Right ventricle myocardium superior (tissue), 1 donor: Measurements from ENCODE around the gene CASP7. TPM values are rescaled to one million over a fixed set of nuclear protein-coding genes. Genes with fewer than 3 reads are reported as not detected.
"Not testable (repeated sequence)": the region's sequence is repeated elsewhere in the genome, so short reads cannot be mapped to it uniquely, and the experiment has no call there.

Experiments
- ATAC-seq: fragments of 200-7000 bp; cut with Tn5 transposase; one replicate; pipeline ENCODE4 v1.9.1; 2020; ENCODE audit warnings: mild to moderate bottlenecking; ENCODE audit not compliant: poor library complexity
- DNase-seq: peaks from one replicate; pipeline ENCODE4 v3.0.0-alpha.2; 2020
- intact Hi-C: fragments of 100-400 bp; cut with DNase I; formaldehyde crosslinking; loops from one replicate; pipeline ENCODE4 v1.11.2; 2022
- total RNA-seq: library from RNA; stranded (reverse); fragmentation: NEBNext Ultra II Directional; extraction: Animal tissue kit (Norgen Biotek cat#: 25700); gene quantifications from one replicate; pipeline ENCODE4 v1.2.1, GENCODE V29; 2021
- donor health status: DM: no; HTN: yes; CAD: no; lungs with severe emphysema.

CASP7 gene
- total RNA-seq, 1 donor from 2014 or later, result 12.9 TPM

- intact Hi-C loops, result no loop called here
- DNase-seq, result no peak
Measured at GRCh38 chr10:113740850-113741249, 61.1 kb downstream of the CASP7 start.

GRCh38 chr10:113742466-113742865 is 62.8 kb downstream of the CASP7 start:
- intact Hi-C loops, result no loop called here
- no peak for ATAC-seq
- no peak for DNase-seq

More at GRCh38 chr10:113740850-113741249, 61.1 kb downstream of the CASP7 start:
- no peak for ATAC-seq

GRCh38 chr10:113743594-113743993 is 63.9 kb downstream of the CASP7 start:
- ATAC-seq (no peak), DNase-seq (no peak)
- intact Hi-C loops, result no loop called here

GRCh38 chr10:113745374-113745773 is 65.7 kb downstream of the CASP7 start:
- DNase-seq (no peak), ATAC-seq (no peak)
- intact Hi-C loops, result no loop called here

- ATAC-seq (peak; percentile 20), DNase-seq (no peak)
- intact Hi-C loops, result no loop called here
Measured at GRCh38 chr10:113746217-113746957, 66.7 kb downstream of the CASP7 start.

- DNase-seq (no peak), ATAC-seq (no peak)
- intact Hi-C loops, result no loop called here
Measured at GRCh38 chr10:113751181-113751732, 71.5 kb downstream of the CASP7 start, which contains the start of gene PLEKHS1. Gene PLEKHS1, plus strand, starts transcription at chr10:113751682. Its CDS starts 3,596 bp downstream, at chr10:113755278.

GRCh38 chr10:113752553-113752952 is 72.8 kb downstream of the CASP7 start:
- ATAC-seq (no peak), DNase-seq (no peak)
- intact Hi-C loops, result no loop called here

- no peak for ATAC-seq
- intact Hi-C loops, result no loop called here
- no peak for DNase-seq
Measured at GRCh38 chr10:113753020-113753692, 73.4 kb downstream of the CASP7 start.

GRCh38 chr10:113754125-113754524 is 74.4 kb downstream of the CASP7 start:
- no peak for DNase-seq
- no peak for ATAC-seq
- intact Hi-C loops, result no loop called here

GRCh38 chr10:113754768-113755167 is 75.1 kb downstream of the CASP7 start:
- intact Hi-C loops, result no loop called here
- no peak for DNase-seq
- no peak for ATAC-seq

- ATAC-seq, result no peak
- intact Hi-C loops, result no loop called here
- DNase-seq, result no peak
Measured at GRCh38 chr10:113756940-113757543, 77.3 kb downstream of the CASP7 start.

GRCh38 chr10:113762083-113762482 is 82.4 kb downstream of the CASP7 start:
- ATAC-seq, result no peak
- DNase-seq, result no peak
- intact Hi-C loops, result no loop called here

GRCh38 chr10:113764582-113764981 is 84.9 kb downstream of the CASP7 start:
- intact Hi-C loops, result no loop called here
- ATAC-seq (peak; percentile 71), DNase-seq (no peak)

- ATAC-seq, result no peak
- intact Hi-C loops, result no loop called here
Measured at GRCh38 chr10:113765910-113766309, 86.2 kb downstream of the CASP7 start.

GRCh38 chr10:113767222-113767621 is 87.5 kb downstream of the CASP7 start:
- ATAC-seq (no peak), DNase-seq (no peak)
- intact Hi-C loops, result no loop called here

More at GRCh38 chr10:113765910-113766309, 86.2 kb downstream of the CASP7 start:
- DNase-seq, result no peak

- intact Hi-C loops, result no loop called here
- DNase-seq (no peak), ATAC-seq (peak; percentile 61)
Measured at GRCh38 chr10:113770346-113770745, 90.6 kb downstream of the CASP7 start.

GRCh38 chr10:113771131-113771530 is 91.4 kb downstream of the CASP7 start:
- intact Hi-C loops, ATAC-seq: not testable (repeated sequence)

GRCh38 chr10:113775686-113776294 is 96.1 kb downstream of the CASP7 start:
- intact Hi-C loops, result no loop called here
- ATAC-seq (no peak), DNase-seq (no peak)

More at GRCh38 chr10:113771131-113771530, 91.4 kb downstream of the CASP7 start:
- not testable (repeated sequence) for DNase-seq

GRCh38 chr10:113776553-113776952 is 96.8 kb downstream of the CASP7 start:
- intact Hi-C loops, result no loop called here
- no peak for DNase-seq
- ATAC-seq, result no peak
